ENCODE data around the gene SGTB.

SGTB gene, protein sequence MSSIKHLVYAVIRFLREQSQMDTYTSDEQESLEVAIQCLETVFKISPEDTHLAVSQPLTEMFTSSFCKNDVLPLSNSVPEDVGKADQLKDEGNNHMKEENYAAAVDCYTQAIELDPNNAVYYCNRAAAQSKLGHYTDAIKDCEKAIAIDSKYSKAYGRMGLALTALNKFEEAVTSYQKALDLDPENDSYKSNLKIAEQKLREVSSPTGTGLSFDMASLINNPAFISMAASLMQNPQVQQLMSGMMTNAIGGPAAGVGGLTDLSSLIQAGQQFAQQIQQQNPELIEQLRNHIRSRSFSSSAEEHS

DNA sequence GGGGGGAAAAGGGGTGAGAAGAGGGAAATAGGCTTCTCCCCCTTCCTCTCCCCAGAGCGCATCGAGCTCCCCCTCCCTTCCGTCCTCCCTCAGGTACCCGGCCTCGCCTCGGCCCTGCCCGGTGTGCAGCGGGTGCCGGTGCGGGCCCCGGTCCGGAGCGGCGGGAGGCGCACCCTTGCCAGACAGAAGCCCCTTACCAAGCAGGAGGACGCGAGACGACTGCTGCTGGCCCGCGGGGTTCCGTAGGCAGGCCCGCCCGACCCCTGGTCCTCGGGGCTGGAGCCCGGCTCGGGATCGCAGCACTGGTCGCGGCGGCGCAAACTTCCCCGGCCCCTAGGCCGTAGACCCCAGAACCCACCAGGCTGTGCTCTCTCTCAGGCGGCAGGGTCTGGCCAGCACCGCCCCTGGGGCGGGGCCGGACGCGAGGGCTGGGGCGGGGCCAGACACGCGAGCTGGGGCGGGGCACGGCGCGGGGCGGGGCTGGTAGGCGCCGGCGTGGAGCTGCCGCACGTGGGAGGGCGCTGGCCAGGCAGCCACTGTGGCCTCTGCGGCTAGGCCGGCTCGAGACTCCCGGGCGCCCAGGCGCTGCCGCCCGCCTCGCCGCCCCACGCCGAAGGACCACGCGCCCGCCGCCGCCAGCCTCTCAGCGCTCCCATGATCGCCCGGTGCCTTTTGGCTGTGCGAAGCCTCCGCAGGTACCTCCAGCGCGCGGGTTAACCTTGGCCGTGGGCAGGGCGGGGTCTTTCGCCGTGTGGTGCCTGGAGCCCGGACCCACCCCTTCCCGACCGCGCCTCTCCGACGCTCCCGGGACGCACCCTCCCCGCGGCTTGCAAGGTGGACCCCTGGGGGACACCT is at the start of gene SGTB, which contains the start of gene NLN:
SGTB (minus strand) TSS at position 390 of the 855 bp plus-strand sequence. CDS start 1,302 bp downstream, outside the sequence.
NLN (plus strand) TSS at position 486 of the 855 bp plus-strand sequence; CDS start at position 655, 169 bp downstream.
- DNase-seq (ENCODE audit: low spot score) = peak; percentile 46

- peak; percentile 65 for DNase-seq (ENCODE audit: low spot score)
Measured at GRCh38 chr5:65771266-65771665, 49.4 kb upstream of the SGTB start.

DNA sequence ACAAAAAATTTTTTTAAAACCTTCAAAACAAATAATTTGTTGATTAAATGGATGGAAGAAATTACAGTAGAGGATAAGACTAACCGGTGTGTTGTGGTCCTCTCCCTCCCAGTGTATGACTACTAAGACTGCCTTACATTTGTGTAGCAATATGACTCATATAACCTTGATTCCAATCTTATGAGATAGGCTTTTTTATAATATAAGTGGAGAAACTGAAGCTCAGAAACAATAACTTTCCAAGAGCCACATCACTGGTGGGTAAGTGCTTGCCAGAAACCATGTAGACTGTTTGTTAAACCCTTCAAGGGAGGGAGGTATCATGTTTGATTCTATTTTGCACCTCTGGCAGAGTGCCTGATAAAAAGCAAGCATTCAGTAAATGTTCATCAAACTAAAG is 47.6 kb upstream of the SGTB start:
- DNase-seq (ENCODE audit: low spot score) = no peak

DNA sequence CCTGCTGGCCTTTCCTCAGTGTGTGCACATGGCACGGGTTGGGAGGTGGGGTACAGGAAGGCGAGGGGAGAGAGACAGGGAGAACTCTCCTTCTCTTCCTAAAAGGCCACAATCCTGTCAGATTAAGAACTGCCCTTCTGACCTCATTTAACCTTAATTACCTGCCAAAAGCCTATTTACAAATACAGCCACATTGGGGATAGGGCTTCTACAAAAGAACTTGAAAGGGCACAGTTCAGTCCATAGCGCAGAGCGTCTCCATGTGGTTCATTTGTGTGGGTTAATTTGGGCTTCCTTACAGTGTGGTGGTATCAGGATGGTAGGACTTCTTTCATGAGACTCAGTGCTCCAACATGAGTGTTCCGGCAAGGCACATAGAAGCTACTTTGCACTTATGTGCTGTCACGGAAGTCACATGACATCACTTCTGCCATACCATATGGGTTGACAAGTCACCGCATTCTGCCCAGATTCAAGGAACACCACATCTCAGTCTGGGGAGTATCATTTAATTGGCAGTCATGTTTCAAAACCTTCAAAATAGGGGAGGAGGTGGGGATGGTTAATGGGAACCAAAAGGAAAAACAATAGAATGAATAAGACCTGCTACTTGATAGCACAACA is 46.9 kb upstream of the SGTB start:
- no peak for DNase-seq (ENCODE audit: low spot score)

DNA sequence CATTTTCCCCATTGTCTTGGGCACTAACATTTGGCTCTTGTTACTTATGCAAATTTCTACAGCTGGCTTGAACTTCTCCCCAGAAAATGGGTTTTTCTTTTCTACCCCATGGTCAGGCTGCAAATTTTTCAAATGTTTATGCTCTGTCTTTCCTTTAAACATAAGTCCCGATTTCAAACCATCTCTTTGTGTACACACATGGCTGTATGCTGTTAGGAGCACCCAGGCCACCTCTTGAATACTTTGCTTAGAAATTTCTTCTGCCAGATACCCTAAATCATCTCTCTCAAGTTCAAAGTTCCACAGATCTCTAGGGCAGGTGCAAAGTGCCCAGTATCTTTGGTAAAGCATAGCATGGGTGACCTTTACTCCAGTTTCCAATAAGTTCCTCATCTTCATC is 45.7 kb upstream of the SGTB start:
- no peak for DNase-seq (ENCODE audit: low spot score)

GRCh38 chr5:65766781-65767180 is 44.9 kb upstream of the SGTB start:
- DNase-seq (ENCODE audit: low spot score) = no peak

DNA sequence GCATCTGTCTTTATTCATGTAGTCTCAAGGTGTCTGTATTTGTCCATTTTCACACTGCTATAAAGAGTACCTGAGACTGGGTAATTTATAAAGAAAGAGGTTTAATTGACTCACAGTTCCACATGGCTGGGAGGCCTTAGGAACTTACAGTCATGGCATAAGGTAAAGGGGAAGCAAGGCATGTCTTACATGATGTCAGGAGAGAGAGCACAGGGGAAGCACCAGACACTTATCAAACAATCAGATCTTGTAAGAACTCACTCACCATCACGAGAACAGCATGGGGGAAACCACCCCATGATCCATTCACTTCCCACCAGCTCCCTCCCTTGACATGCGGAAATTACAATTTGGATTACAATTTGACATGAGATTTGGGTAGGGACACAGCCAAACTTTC is 44.3 kb upstream of the SGTB start:
- no peak for DNase-seq (ENCODE audit: low spot score)

DNA sequence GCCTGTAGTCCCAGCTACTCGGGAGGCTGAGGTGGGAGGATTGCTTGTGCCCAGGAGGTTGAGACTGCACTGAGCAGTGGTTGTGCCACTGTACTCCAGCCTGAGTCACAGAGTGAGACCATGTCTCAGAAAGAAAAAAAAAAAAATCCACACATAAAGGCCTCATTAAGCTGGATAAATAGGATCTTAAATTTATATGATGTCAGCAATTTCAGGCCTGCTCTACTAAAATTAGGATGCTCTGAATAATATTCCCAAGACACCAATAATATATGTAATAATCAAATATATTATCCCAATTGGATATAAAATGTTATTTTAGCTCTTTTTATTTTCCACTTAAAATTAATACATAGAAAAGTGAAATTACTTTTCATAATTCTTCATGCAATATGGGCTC is 43.7 kb upstream of the SGTB start:
- DNase-seq (ENCODE audit: low spot score) = no peak

DNA sequence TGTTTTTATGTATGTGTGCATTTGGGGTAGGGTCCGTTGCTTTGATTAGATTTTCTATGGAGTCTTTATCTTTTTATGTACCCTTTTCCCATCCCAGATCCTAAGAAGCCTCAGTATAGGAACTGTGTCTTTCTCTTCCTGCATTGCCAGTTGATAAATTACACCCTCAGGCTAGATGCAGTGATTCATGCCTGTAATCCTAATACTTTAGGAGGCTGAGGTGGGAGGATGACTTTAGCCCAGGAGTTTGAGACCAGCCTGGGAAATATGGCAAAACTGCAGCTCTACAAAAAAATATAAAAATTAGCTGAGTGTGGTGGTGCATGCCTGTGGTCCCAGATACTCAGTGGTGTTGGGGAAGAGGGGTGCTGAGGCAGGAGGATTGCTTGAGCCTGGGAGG is 40.3 kb upstream of the SGTB start:
- DNase-seq (ENCODE audit: low spot score) = no peak

DNA sequence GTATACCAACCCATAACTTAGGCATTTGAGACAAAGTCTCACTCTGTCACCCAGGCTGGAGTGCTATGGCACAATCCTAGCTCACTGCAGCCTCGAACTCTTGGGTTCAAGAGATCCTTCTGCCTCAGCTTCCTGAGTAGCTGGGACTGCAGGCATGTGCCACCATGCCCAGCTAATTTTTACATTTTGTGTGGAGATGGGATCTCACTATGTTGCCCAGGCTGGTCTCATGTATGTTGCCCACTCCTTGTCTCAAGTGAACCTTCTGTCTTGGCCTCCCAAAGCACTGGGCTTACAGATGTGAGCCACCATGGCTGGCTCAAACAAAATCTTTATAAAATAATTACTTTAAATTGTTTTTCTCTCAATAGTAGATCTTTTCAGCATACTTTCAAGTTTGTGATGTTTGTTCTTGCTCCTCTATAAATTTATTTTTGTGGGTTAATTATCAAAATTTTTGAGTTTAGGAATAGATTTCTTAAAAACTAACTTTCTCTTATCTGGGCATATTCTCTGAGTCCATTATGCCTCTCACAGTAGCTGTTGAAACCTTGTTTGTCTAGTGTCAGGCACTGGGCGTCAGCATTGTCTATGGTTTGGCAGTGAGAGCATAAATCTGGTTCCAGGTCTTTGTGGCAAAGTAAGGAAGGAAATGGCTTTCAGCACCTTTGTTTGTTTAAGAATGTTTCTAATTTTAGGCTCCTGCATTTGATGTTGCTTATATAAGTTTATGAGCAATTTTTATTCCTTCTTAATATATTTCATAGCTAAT is 38.8 kb upstream of the SGTB start:
- DNase-seq (ENCODE audit: low spot score) = no peak

DNA sequence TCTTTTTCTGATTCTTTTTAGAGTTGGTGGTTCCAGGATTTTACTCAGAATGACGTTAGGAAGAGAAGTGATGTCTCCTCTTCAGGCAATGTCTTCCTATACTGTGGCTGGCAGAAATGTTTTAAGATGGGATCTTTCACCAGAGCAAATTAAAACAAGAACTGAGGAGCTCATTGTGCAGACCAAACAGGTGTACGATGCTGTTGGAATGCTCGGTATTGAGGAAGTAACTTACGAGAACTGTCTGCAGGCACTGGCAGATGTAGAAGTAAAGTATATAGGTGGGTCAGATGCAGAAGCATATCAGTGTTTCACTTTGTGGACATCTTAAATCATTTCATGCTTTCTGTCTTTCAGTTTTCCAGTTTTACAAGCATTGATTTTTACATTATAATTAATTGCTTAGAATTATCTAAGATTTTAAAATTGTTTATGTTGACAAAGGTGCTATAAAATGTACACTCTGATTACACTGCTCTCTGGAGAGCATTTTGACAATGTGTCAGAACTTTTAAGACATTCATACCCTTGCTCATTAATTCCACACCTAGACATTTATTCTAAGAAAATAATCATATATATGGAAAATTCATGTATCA is 36.7 kb upstream of the SGTB start:
- DNase-seq (ENCODE audit: low spot score) = no peak

- no peak for DNase-seq (ENCODE audit: low spot score)
Measured at GRCh38 chr5:65753189-65753588, 31.3 kb upstream of the SGTB start.

- DNase-seq (ENCODE audit: low spot score) = no peak
Measured at GRCh38 chr5:65750938-65751337, 29.0 kb upstream of the SGTB start.

DNA sequence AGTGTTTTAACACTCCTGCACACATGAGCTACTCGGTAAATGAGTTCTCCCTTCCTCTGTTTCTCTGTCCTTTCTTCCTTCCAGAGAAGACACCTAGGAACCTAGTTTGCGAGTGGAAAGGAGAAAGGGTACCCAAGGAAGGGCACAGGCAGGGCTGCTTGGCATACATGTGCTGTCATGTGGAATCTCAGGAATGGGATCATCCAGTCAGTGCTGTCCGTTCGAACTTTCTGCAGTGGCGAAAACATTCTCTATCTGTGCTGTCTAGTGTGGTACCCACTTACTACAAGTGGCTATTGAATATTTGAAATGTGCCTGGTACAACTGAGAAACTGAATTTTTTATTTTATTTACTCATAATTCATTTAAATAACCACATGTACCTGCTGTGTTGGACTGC is 28.0 kb upstream of the SGTB start:
- DNase-seq (ENCODE audit: low spot score) = no peak

GRCh38 chr5:65749221-65749844 is 27.4 kb upstream of the SGTB start:
- DNase-seq (ENCODE audit: low spot score) = no peak

DNA sequence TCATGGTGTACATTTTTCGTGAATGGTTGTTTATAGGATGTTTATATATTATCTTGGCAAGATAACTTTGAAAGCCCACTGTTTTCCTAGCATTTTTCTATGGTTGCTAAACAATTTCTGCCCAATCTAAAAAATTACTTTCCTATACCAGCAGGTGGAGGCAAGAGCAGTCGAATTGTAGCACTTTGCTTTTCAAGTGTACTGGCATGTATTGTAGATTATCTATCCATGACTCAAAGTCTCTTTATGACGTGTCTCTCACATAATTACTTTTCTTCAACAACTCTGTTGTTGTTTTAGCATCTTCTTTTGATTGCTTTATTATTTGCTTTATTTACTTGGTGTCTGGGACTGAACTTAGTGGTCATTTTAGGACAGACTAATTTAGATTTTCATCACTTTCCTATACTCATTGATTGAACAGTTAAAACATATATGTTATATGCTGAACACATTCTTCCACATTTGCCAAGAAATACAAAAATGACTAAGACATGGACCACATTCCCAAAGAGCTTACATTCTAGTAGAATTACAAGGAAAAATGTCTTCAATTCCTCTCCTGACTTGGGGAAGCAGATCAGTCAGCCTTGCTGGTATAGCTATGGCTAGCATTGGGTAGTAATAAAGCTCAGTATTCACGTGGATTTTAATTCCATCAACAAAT is 20.8 kb upstream of the SGTB start:
- peak; percentile 53 for DNase-seq (ENCODE audit: low spot score)

GRCh38 chr5:65739162-65739561 is 17.3 kb upstream of the SGTB start:
- DNase-seq (ENCODE audit: low spot score) = no peak

GRCh38 chr5:65738305-65738704 is 16.4 kb upstream of the SGTB start:
- no peak for DNase-seq (ENCODE audit: low spot score)

DNA sequence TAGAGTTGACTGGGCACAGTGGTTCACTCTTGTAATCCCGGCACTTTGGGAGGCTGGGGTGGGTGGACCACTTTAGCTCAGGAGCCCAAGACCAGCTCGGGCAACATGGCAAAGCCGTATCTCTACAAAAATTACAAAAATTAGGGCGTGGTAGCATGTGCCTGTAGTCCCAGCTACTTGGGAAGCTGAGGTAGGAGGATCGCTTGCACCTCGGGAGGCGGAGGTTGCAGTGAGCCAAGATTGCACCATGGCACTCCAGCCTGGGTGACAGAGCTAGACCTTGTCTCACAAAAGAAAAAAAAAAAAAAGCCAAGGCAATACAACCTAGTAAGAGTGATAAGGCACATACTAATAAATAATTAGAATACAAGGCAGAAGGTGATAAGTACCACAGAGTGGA is 15.9 kb upstream of the SGTB start:
- DNase-seq (ENCODE audit: low spot score) = no peak

- no peak for DNase-seq (ENCODE audit: low spot score)
Measured at GRCh38 chr5:65736011-65736410, 14.1 kb upstream of the SGTB start.

DNA sequence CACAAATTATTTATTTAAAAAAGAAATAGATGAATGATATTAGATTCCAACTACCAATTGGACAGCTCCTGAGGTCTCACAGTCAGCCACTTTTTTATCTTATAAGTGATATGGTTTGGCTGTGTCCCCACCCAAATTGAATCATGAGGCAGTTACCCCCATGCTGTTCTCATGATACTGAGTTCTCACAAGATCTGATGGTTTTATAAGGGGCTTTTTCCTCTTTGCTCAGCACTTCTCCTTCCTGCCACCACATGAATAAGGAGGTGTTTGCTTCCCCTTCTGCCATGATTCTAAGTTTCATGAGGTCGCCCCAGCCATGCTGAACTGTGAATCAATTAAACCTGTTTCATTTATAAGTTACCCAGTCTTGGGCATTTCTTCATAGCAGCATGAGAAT is 13.0 kb upstream of the SGTB start:
- DNase-seq (ENCODE audit: low spot score) = no peak

Measured in COLO829 (cell line).